ENCODE results near the gene KRT23. TPM values are rescaled to one million over a fixed set of nuclear protein-coding genes. Genes with fewer than 3 reads are reported as not detected.

The KRT23 gene
- total and polyA plus RNA-seq, 2 of the 13 experiments (the other 11 are each of a cell fraction or from before 2014, with no cell fraction given): 24.7 to 51.1 TPM

GRCh38 chr17:40901981-40902474 is 35.4 kb downstream of the KRT23 start (continued):
- TF ChIP-seq MLXIP (CRISPR knock-in tag; IDR thresholded peaks at IDR 0.05; ENCODE audit: borderline replicate concordance): no peak
- TF ChIP-seq ZNF335 (CRISPR knock-in tag; IDR thresholded peaks at IDR 0.05): peak; percentile 72; the same call in 1 of the 2 replicates
- TF ChIP-seq NCOA2 (CRISPR knock-in tag; IDR thresholded peaks at IDR 0.05): peak; percentile 95
- peak; percentile 83 for TF ChIP-seq KDM6A (CRISPR knock-in tag; IDR thresholded peaks at IDR 0.05; ENCODE audit: low read depth)
- peak; percentile 78; the same call in 1 of the 2 replicates for TF ChIP-seq HDAC1 (CRISPR knock-in tag; IDR thresholded peaks at IDR 0.05)
- TF ChIP-seq HMG20A (CRISPR knock-in tag; IDR thresholded peaks at IDR 0.05; ENCODE audit: borderline replicate concordance): peak; percentile 94
- TF ChIP-seq ASH2L (IDR thresholded peaks at IDR 0.05; ENCODE audit: insufficient read length, low read depth, low read length): peak; percentile 42
- no peak for TF ChIP-seq ZNF646 (CRISPR knock-in tag; IDR thresholded peaks at IDR 0.05)
- TF ChIP-seq KDM1A (CRISPR knock-in tag; IDR thresholded peaks at IDR 0.05): 0 out of 2 replicates have a peak, but pooled peaks have one; percentile 39
- TF ChIP-seq AHDC1 (CRISPR knock-in tag; IDR thresholded peaks at IDR 0.05; ENCODE audit: borderline replicate concordance): peak; percentile 95
- TF ChIP-seq HOMEZ (CRISPR knock-in tag; IDR thresholded peaks at IDR 0.05; ENCODE audit: low read depth): peak; percentile 84
